ENCODE data around the gene EML4. TPM values are rescaled to one million over a fixed set of nuclear protein-coding genes. Genes with fewer than 3 reads are reported as not detected.

Gene EML4
- total RNA-seq, 1 experiment from 2014 or later: 38.3 TPM

GRCh38 chr2:42196070-42196402 is 26.9 kb downstream of the EML4 start:
- H4K20me1 ChIP-seq (ENCODE audit: low read length): peaks cover 10% of the 10 kb centered on the region; the same call in 1 of the 2 replicates
- no peak overlapping the region for H3K9ac ChIP-seq (ENCODE audit: low read length)
- H3K9me2 ChIP-seq (replicated peaks; ENCODE audit: low read length): no peaks in the 10 kb centered on the region
- no peak overlapping the region for H3K4me3 ChIP-seq (ENCODE audit: low read length)
- CTCF ChIA-PET: interaction anchor here (1.0 kb wide), 1 partner anchor 63 kb away, joined by 3 read pairs; no protein-coding TSS in a partner anchor
- no peaks in the 10 kb centered on the region; the same call in 1 of the 2 replicates for H3K36me3 ChIP-seq (ENCODE audit: low read depth, low read length)
- H3K4me1 ChIP-seq (ENCODE audit: insufficient read depth, low read length): peaks cover 40% of the 10 kb centered on the region
- H3K9me3 ChIP-seq (ENCODE audit: low read length): no peaks in the 10 kb centered on the region
- H3K79me2 ChIP-seq (ENCODE audit: low read length): peaks cover 68% of the 10 kb centered on the region
- BruUV-seq (replicated peaks): no TSS peak
- no peak for ATAC-seq
- no peaks in the 10 kb centered on the region for H3K27me3 ChIP-seq (ENCODE audit: low read length)
- TF ChIP-seq EZH2phosphoT487 (IDR thresholded peaks at IDR 0.05; ENCODE audit: borderline replicate concordance, low read length) (no peak), CTCF (conservative IDR thresholded peaks at IDR 0.05; ENCODE audit: low read depth, low read length) (no peak), EZH2 (IDR thresholded peaks at IDR 0.05; ENCODE audit: low read length, unreplicated experiment) (no peak)
- no peak for DNase-seq
- intact Hi-C loops (cut with micrococcal nuclease): loop anchor here (1.0 to 5.0 kb wide), 4 partner anchors 63 to 334 kb away; no protein-coding TSS in a partner anchor
- H3K4me2 ChIP-seq (ENCODE audit: low read length): peak overlapping the region; percentile 61
- H3K27ac ChIP-seq (ENCODE audit: low read length): peak overlapping the region; percentile 10
- H2AFZ ChIP-seq (ENCODE audit: low read length): no peak overlapping the region
- POLR2A ChIA-PET (ENCODE audit: unreplicated experiment): interaction anchor here (0.6 kb wide), 1 partner anchor 336 kb away, joined by 4 read pairs; no protein-coding TSS in a partner anchor
- H3F3A ChIP-seq (ENCODE audit: low read length, unreplicated experiment): no peaks in the 10 kb centered on the region

- Histone ChIP-seq H3K27ac (ENCODE audit: low read length) (no peak overlapping the region), H3K4me1 (ENCODE audit: insufficient read depth, low read length) (peaks cover 40% of the 10 kb centered on the region), H3K4me3 (ENCODE audit: low read length) (no peak overlapping the region), H2AFZ (ENCODE audit: low read length) (no peak overlapping the region), H3F3A (ENCODE audit: low read length, unreplicated experiment) (no peaks in the 10 kb centered on the region), H3K4me2 (ENCODE audit: low read length) (no peak overlapping the region), H4K20me1 (ENCODE audit: low read length) (peaks cover 10% of the 10 kb centered on the region; the same call in 1 of the 2 replicates), H3K9ac (ENCODE audit: low read length) (no peak overlapping the region), H3K79me2 (ENCODE audit: low read length) (peaks cover 65% of the 10 kb centered on the region), H3K36me3 (ENCODE audit: low read depth, low read length) (no peaks in the 10 kb centered on the region; the same call in 1 of the 2 replicates), H3K9me3 (ENCODE audit: low read length) (no peaks in the 10 kb centered on the region), H3K27me3 (ENCODE audit: low read length) (no peaks in the 10 kb centered on the region), H3K9me2 (replicated peaks; ENCODE audit: low read length) (no peaks in the 10 kb centered on the region)
- no peak for TF ChIP-seq EZH2 (IDR thresholded peaks at IDR 0.05; ENCODE audit: low read length, unreplicated experiment)
- no peak for TF ChIP-seq EZH2phosphoT487 (IDR thresholded peaks at IDR 0.05; ENCODE audit: borderline replicate concordance, low read length)
- TF ChIP-seq CTCF (conservative IDR thresholded peaks at IDR 0.05; ENCODE audit: low read depth, low read length): peak; percentile 82
- ATAC-seq (peak; percentile 55), DNase-seq (peak; percentile 74)
- BruUV-seq (replicated peaks): no TSS peak
- intact Hi-C loops (cut with micrococcal nuclease): loop anchor here (1.0 to 5.0 kb wide), 4 partner anchors 64 to 334 kb away; no protein-coding TSS in a partner anchor
- ChIA-PET CTCF (interaction anchor here (0.7 kb wide), 1 partner anchor 64 kb away, joined by 5 read pairs; no protein-coding TSS in a partner anchor), POLR2A (ENCODE audit: unreplicated experiment) (interaction anchor here (0.6 kb wide), 1 partner anchor 337 kb away, joined by 4 read pairs; no protein-coding TSS in a partner anchor)
These were observed 27.5 kb downstream of the EML4 start for GRCh38 chr2:42196403-42197267.
